Gastrocnemius medialis (tissue), 4 donors: Measurements from ENCODE around the gene CWF19L2.

Experiments used
- CTCF ChIP-seq, 5 experiments: fragments of 450-650 bp in 3 of 5; fragments of 200-600 bp in 2 of 5; sonication (generic) in 2 of 5; IDR thresholded peaks in 4 of 5; conservative IDR thresholded peaks in 1 of 5; 1 replicate in 4 of 5; 2 replicates in 1 of 5; pipeline ENCODE4 v1.5.1; 2016 to 2019; ENCODE audit warnings: antibody characterized with exemption in 5 of 5, mild to moderate bottlenecking in 3 of 5, moderate library complexity in 3 of 5
- POLR2A ChIP-seq, 2 donors: fragments of 450-650 bp; IDR thresholded peaks; one replicate each; pipeline ENCODE4 v1.6.1; 2017; ENCODE audit warnings: antibody characterized with exemption in 2 of 2, mild to moderate bottlenecking in 2 of 2, moderate library complexity in 2 of 2

- no peak for TF ChIP-seq CTCF (IDR thresholded peaks at IDR 0.05 in 4 of 5, conservative IDR thresholded peaks at IDR 0.05 in 1 of 5)
- no peak for TF ChIP-seq POLR2A (IDR thresholded peaks at IDR 0.05)
Measured at GRCh38 chr11:107384144-107384852, 73.3 kb downstream of the CWF19L2 start.
